ENCODE data around the gene SERPINB10. TPM values are rescaled to one million over a fixed set of nuclear protein-coding genes. Genes with fewer than 3 reads are reported as not detected.
"Not testable (repeated sequence)": the region's sequence is repeated elsewhere in the genome, so short reads cannot be mapped to it uniquely, and the experiment has no call there.

The SERPINB10 gene
- total RNA-seq, 1 donor from 2014 or later = not detected

DNA sequence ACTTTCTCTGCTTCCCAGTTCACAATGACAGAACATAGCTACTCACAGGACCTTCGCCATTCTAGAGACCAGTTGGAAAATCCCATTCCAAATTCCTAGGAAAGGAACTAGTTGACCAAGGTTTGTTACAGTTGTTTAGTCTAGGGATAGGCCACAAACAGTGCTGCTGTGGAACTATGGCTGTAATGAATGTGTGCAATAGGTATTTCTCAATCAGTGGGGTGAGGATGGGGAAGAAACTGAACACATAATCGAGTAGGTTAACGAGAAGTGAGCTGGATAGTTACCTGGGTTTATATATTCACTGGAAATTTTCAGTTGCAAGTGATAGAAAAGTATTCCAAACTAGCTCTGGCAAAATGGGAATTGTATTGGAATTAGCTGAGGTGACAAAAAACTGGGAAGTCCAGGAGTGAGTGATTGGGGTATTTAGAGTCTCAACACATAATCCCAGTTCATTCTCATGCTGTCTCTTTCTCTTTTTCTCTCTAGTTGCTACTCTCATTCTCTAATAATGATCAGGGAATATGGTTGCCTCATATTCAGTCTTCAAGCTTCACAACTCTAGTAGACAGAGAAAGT, 23.1 kb downstream of the SERPINB10 start:
- intact Hi-C loops (cut with DNase I) = loop anchor here (10.0 kb wide), 1 partner anchor 416 kb away; no protein-coding TSS in a partner anchor
- DNase-seq (no peak), ATAC-seq (ENCODE audit: poor library complexity) (no peak)

DNA sequence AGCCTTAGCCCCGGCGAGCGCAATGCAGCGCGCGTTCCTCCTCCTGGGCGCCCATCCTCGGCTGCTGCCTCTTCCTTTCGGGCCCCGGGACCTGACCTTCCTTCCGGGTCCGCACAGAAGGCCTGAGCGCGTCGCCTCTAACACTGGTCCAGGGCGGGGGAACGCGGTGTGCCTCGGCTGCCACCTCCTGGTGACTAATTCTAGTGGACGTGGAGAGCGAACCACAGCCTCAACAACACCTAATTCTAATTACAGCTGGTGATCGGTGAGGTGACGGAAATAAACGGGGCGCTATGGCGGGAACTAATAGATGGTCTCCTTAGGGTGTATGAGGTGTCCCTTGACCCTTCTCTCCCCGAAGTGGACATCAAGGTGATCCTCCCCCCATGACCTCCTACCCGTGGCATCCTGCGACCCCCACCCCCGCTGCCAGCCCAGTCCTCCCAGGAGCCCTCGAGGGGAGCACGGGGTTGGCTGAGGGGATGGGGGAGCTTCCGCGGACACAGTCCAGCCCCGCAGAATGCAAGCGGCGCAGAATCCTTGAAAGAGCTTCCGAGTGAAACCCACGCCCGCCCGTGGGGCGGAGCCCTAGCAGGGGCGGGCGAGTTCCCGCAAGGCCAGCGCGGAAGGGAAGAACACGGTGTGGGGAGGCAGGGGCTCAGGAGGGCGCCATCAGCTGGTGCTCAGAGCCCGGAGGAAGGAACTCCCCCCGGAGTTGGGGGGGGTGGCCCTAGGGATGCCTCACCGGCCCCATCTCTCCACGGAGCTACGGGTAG, 28.6 kb downstream of the SERPINB10 start:
- ATAC-seq (ENCODE audit: poor library complexity) (peak; percentile 100), DNase-seq (peak; percentile 92)
- intact Hi-C loops (cut with DNase I) = loop anchor here (5.0 to 10.0 kb wide), 2 partner anchors 114 to 422 kb away; no protein-coding TSS in a partner anchor

DNA sequence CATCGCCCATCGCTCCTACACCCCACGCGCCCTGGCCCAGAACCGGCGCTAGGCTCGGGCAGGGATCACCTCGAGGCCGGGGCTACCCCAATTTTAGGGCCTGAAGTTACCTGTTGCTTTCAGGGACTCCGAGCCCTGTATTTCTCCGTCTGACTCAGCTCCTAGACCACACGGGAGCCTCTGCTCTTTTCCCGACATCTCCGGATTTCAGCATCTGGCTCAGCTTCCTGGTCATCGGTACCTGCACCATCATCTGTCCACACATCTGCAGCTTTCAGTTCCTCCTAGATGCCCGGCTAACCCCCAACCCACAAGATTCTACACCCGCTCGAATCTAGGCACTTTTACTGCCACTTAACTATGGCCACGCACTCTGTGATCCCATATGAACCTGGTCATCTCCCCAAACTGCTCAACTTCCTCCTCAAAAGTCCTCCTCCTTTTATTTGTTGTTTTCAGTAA, 29.2 kb downstream of the SERPINB10 start:
- intact Hi-C loops (cut with DNase I) = loop anchor here (5.0 to 10.0 kb wide), 2 partner anchors 115 to 422 kb away; no protein-coding TSS in a partner anchor
- ATAC-seq (ENCODE audit: poor library complexity) (no peak), DNase-seq (no peak)

DNA sequence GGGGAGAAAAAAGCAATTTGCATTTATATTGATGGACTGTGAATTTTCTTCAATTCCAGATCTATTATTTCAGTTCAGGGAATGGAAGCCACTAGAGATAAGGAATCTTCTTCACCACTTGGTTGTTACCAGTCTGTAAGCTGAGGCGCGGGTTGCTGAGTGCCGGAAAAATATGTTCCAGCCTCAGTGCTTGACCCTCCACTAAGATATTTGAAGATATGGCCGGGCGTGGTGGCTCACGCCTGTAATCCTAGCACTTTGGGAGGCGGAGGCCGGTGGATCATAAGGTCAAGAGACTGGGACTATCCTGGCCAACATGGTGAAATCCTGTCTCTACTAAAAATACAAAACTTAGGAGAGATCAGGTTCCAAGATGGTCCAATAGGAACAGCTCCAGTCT, 32.2 kb downstream of the SERPINB10 start:
- ATAC-seq (ENCODE audit: poor library complexity) (no peak), DNase-seq (no peak)
- intact Hi-C loops (cut with DNase I) = no loop called here

DNA sequence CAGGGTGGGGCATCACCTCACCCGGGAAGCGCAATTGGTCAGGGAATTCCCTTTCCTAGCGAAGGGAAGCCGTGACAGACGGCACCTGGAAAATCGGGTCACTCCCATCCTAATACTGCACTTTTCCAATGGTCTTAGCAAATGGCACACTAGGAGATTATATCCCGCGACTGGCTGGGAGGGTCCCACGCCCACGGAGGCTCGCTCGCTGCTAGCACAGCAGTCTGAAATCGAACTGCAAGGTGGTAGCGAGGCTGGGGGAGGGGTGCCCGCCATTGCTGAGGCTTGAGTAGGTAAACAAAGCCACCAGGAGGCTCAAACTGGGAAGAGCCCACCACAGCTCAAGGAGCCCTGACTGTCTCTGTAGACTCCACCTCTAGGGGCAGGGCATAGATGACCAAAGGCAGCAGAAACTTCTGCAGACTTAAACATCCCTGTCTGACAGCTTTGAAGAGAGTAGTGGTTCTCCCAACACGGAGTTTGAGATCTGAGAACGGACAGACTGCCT, 32.8 kb downstream of the SERPINB10 start:
- intact Hi-C loops (cut with DNase I); DNase-seq; ATAC-seq (ENCODE audit: poor library complexity): not testable (repeated sequence)

DNA sequence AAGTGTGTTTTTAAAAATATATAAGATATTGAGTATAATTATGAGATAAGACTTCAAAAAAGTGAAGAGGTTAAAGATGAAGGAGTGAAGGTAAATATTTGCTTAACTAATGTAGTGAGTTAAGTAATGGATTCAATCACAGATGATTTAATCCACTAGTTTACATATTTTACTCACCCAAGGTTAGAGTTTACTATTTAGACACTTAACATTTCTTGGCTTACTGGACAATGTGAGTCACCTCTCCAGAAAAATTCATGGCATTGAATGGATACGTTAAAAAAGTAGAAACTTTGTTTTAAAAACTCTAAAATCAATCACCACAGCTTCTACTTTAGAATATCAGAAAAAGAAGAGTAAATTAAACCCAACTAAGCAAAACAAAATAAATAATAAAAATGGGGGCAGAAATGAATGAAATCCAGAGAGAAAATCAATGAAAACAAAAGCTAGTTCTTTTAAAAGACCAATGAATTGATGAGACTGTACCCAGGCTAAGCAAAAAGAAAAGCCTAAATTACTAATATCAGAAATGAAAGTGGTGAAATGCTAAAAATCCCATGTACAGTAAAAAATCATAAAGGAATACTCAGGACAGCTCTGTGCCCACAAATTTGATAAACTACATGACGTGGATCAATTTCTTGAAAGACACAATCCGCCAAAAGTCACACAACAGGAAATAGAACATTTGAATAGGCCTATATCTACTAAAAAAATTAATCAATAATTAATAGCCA, 39.5 kb downstream of the SERPINB10 start:
- ATAC-seq (ENCODE audit: poor library complexity) = no peak

DNA sequence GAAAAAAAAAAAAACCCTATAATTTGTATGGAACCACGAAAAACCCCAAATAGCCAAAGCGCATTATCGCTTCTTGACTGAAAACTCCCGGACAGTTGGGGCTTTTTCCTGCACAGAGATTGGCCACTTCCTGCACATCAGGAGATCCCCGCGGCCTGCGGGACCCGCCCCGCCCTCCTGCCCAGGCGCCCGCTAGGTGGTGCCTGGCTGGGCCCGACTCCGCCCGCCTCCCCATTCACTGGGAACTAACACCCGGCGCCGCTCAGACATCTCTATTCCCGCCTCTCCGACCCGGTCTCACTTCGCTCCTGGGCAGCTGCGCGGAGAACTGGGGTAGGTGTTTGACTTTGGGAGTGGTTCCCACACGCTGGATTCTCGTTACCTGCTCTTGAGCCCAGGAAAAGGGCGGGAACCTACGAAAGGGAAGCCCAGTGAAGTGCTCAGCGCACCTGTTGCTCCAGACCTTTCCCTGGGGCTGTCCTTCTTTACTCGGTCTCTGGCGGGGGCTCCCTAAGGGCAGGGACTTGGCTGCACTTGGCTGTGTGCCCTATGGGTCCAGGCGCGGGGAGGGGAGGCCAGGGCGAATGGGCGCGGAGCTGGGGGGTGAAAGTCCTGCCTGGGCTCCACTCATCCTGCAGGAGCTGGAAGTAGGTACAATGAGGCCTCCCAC, 41.4 kb downstream of the SERPINB10 start, which contains the start of gene HMSD:
Gene HMSD, plus strand, starts transcription at position 234 of the 670 bp plus-strand sequence. CDS start 4,155 bp downstream, outside the sequence.
- ATAC-seq (ENCODE audit: poor library complexity) = peak; percentile 94
- DNase-seq = peak; percentile 73
- intact Hi-C loops (cut with DNase I) = no loop called here

More for the DNA sequence above, 39.5 kb downstream of the SERPINB10 start:
- intact Hi-C loops (cut with DNase I) = no loop called here
- no peak for DNase-seq

DNA sequence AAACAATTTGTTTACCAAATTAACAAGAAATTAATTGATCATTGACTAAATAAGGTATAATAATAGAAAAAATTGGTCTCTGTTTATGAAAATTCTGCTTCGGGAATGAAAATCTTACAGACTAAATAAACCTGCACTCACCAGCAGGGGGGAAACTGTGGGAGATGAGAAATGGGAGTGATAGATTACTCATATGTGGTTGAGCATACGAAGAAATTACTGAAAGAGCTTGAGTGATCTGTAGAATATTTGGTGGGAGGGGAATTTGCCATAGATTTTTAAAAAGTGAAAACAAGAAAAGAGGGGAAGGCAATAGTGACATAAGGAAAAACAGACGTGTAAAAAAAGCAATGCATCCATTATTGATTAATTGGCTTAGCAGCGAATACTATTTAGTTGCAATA, 43.5 kb downstream of the SERPINB10 start:
- ATAC-seq (ENCODE audit: poor library complexity) (no peak), DNase-seq (no peak)
- intact Hi-C loops (cut with DNase I) = no loop called here

DNA sequence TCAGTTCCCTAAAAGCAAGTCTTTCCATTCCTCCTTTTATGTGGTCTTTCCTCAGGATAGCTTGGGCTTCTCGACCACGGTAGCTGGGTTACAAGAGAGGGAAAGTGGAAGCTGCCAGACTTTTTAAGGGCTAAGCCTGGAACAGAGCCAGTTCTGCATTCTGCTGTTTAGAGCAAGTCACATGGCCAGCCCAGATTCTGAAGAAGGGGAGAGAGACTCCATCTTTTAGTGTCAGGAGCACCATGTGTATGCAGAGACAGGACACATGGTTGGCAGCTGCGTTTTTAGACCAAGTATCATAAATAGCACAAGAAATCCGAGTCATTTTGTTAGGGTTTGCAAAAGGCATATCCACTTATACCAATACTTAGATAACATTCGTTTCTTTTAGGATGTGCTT, 46.1 kb downstream of the SERPINB10 start:
- intact Hi-C loops (cut with DNase I) = no loop called here
- no peak for DNase-seq
- ATAC-seq (ENCODE audit: poor library complexity) = no peak

DNA sequence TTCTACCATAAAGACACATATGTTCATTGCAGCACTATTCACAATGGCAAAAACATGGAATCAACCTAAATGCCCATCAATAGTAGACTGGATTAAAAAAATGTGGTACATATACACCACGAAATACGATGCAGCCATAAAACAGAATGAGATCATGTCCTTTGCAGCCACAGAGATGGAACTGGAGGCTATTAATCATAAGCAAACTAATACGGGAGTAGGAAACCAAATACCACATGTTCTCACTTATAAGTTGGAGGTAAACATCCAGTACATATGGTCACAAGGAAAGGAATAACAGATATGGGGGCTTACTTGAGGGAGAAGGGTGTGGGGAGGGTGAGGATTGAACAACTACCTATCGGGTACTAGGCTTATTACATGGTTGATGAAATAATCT, 49.0 kb downstream of the SERPINB10 start:
- intact Hi-C loops (cut with DNase I) = no loop called here
- DNase-seq (no peak), ATAC-seq (ENCODE audit: poor library complexity) (no peak)

DNA sequence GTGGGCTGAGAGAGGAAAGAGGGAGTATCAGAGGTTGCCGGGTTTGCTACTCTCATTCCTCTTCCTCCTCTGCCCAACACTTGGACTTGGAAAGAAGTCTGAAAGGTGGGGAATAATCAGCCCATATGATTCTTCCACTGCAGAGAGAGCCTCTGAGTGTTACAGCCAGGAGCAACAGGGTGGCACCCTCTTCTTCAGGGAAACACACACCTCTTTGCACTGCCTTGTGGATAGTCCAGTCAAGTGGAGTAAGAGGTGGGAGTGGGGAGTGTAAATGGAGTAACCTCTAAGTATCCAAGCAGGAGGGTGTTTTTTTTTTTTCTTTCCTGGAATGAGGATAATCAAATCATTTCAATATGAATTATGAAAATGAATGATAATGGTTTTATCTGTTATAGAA, 53.1 kb downstream of the SERPINB10 start:
- intact Hi-C loops (cut with DNase I) = loop anchor here (5.0 kb wide), 1 partner anchor 36 kb away; no protein-coding TSS in a partner anchor
- no peak for ATAC-seq (ENCODE audit: poor library complexity)

DNA sequence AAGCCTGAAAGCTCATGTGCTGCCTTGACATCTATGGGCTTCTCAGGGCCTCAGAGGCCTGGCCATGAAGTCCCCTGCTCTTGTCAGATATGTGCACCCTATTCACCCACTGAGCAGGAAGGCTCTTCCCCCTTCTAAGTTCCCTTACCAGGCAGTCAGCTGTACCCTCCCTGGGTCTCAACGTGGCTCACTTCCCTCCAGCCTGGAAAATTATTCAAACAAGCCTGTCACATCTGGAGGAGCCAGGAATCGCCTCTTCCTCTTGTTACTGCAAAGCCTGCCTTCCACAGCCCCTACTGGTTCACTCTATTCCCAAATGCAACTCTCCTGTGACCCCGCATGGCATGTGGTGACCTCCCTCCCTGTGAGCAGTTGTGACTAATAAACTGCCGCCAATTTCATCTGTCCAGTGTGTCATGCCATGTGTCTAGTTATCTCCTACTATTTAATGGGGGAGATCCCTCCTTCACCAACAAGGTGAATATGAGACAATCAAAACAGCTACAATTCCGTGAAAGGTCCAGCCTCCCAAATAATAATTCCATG, 53.8 kb downstream of the SERPINB10 start:
- intact Hi-C loops (cut with DNase I) = loop anchor here (5.0 kb wide), 1 partner anchor 36 kb away; no protein-coding TSS in a partner anchor

More for the DNA sequence above, 53.1 kb downstream of the SERPINB10 start:
- DNase-seq = no peak

DNA sequence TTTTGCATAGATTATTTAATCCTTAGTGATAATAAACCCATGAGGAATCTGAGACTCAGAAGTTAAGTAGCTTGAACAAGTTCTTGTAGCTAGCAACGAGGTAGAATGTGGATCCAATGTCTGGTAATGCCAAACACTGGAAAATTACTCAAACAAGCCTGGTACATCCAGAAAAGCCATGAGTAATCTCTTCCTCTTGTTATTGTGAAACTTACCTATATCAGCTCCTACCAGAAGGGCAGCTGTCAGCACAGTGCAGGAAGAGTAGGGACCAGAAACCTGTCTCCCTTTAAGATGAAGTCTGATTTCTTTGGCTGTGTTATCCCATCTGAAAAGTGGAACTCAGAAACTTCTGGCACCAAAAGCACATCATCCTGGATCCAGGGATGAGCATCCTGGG, 54.4 kb downstream of the SERPINB10 start:
- intact Hi-C loops (cut with DNase I) = loop anchor here (5.0 kb wide), 1 partner anchor 35 kb away; no protein-coding TSS in a partner anchor
- DNase-seq = no peak
- ATAC-seq (ENCODE audit: poor library complexity) = no peak

More for the DNA sequence above, 53.8 kb downstream of the SERPINB10 start:
- ATAC-seq (ENCODE audit: poor library complexity) = no peak
- DNase-seq = no peak

DNA sequence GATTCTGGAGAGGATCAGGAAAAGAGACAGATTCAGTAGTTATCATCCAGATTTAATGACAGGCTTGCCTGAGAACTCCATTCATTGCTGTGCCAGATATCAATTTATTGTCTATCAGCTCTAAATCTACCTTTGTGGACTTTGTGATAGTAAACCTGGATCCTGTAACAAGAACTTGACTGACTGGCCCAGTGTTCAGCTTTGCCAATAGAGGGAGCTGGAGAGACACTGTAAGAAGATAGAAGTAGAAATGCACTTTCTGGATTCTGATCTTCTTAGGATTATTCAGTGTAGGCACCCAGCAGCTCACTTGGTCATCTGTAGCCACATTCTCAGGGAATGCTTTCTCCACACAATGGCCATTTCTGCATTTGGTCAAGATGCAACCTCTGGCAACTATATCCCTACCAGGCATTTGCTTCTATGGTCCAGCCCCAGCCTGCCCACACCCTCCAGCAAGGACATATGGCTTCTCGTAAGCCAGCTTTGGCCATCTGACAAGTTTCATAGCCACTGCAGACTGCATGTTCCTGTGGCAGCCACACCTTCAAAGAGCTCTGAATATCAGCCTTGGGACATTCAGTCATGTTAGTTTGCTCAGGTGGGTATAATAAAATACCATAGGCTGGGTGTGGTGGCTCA, 56.0 kb downstream of the SERPINB10 start:
- ATAC-seq (ENCODE audit: poor library complexity) (peak; percentile 81), DNase-seq (no peak)
- intact Hi-C loops (cut with DNase I) = loop anchor here (5.0 kb wide), 1 partner anchor 34 kb away; no protein-coding TSS in a partner anchor

DNA sequence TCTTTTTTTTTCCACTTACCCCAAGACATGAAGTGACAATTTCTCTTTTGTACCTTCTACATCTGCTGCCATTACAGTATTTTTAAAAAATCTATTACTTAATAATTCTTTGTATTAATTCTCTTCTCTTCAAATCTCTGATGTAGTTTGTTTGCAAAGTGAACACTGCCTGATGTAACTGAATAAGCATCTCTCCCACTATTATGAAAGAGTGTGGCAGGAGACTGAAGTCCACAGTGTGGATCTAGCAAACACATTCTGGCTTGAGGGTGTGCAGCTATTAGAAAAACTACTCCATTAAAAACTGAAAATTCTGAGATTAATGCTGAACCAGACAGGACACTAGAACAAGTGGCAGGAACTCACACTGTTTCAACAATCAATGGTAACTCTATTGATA, 57.1 kb downstream of the SERPINB10 start:
- no peak for DNase-seq
- ATAC-seq (ENCODE audit: poor library complexity) = no peak
- intact Hi-C loops (cut with DNase I) = loop anchor here (5.0 kb wide), 1 partner anchor 32 kb away; no protein-coding TSS in a partner anchor

DNA sequence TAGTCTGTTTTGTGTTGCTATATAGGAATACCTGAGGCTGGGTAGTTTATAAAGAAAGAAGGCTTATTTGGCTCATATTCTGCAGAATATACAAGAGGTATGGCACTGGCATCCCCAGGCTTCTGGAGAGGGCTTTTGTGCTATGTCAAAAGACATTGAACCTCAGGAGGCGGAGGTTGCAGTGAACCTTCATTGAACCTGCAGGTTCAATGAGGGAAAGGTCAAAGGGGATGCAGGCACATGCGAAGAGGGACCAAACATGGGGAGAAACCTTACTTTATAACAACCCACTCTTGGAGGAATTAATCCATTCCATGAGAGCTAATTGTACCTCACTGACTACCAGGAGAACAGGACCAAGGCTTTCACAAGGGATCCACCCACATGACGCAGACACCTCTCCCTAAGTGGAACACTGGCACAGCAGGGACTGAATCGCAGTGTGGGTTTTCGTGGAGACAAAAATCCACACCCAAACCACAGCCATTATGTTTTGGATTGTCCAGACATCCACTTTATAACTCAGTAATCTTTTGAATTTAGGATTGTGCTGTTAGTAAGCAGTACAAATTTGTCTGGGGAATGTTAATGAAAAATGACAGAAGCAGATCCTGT, 58.1 kb downstream of the SERPINB10 start:
- ATAC-seq (ENCODE audit: poor library complexity) (no peak), DNase-seq (no peak)
- intact Hi-C loops (cut with DNase I) = no loop called here

All from Right ventricle myocardium superior (tissue), 1 donor.